Fibroblast of pulmonary artery (primary cell): ENCODE measurements around the gene ENKUR.

ENCODE experiments used
- DNase-seq: peaks from one replicate; pipeline ENCODE4 v3.0.0-alpha.2; 2010; ENCODE audit warnings: low read depth
- H3K4me3 ChIP-seq: replicated peaks from 2 replicates; pipeline ENCODE4 v1.5.1; 2011; ENCODE audit warnings: low read depth, mild to moderate bottlenecking, control low read depth, low read length, moderate library complexity
- TF ChIP-seq, protein P1 (sequence below): IDR thresholded peaks from 2 replicates; pipeline ENCODE4 v1.5.1; 2011; ENCODE audit warnings: mild to moderate bottlenecking, control low read depth, low read length, inconsistent platforms; ENCODE audit errors: missing control alignments

ENKUR gene

DNA sequence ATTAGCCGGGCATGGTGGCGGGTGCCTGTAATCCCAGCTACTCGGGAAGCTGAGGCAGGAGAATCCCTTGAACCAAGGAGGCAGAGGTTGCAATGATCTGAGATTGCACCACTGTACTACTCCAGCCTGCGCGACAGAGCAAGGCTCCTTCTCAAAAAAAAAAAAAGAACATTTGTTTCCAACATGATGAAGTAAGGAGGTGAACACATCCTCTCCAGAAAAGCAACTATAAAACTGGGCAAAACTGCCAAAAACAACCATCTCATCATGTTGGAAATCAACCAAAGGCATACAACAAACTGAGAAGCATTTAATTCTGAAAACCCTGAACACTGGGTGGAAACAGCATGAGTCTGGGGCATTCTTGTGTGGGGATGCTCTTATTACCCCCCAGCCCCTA is 77.9 kb downstream of the ENKUR start:
- DNase-seq: no peak
- TF ChIP-seq, protein P1, sequence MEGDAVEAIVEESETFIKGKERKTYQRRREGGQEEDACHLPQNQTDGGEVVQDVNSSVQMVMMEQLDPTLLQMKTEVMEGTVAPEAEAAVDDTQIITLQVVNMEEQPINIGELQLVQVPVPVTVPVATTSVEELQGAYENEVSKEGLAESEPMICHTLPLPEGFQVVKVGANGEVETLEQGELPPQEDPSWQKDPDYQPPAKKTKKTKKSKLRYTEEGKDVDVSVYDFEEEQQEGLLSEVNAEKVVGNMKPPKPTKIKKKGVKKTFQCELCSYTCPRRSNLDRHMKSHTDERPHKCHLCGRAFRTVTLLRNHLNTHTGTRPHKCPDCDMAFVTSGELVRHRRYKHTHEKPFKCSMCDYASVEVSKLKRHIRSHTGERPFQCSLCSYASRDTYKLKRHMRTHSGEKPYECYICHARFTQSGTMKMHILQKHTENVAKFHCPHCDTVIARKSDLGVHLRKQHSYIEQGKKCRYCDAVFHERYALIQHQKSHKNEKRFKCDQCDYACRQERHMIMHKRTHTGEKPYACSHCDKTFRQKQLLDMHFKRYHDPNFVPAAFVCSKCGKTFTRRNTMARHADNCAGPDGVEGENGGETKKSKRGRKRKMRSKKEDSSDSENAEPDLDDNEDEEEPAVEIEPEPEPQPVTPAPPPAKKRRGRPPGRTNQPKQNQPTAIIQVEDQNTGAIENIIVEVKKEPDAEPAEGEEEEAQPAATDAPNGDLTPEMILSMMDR: no peak
- H3K4me3 ChIP-seq: no peak overlapping the region

DNA sequence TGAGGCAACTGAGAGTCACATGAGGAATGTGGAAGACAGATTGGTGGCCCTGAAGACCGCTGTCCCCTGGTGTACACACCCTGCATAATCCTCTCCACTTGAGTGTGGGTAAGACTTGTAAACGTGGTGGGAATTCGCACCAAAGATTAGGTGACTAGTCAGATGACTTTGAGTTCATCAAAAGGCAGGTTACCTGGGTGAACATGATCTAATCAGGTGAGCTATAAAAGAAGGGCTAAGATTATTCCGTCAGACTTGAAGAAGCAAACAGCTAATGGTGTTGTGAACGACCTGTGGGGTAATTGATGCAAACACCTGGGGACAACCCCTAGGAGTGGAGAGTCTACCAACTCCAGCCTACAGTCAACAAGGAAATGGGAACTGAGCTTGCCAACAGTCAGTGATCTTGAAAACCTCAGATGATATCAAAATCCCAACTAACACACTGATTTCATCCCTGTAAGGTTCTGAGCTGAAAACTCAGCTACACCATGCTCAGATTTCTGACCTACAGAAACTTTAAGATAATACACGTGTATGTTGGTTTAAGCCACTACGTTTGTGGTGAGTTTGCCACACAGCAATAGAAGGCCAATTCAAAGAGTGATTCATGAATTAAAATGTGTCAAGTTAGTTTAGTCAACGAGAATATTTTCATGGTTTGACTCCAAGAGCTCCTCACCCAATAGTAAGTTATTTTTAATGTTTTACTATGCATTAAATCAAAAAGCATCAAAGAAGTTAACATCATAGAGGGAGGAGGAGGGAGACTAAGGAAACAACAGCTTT is 80.3 kb downstream of the ENKUR start:
- no peak overlapping the region for H3K4me3 ChIP-seq
- DNase-seq: no peak
- TF ChIP-seq, protein P1: no peak
